Adrenal gland (tissue), 12 donors: ENCODE measurements around the gene FAM9C. TPM values are rescaled to one million over a fixed set of nuclear protein-coding genes. Genes with fewer than 3 reads are reported as not detected.

ENCODE experiments used
- DNase-seq, 7 donors: peaks; one replicate each; pipeline ENCODE4 v3.0.0-alpha.2; 2019 to 2020
- H3K27ac ChIP-seq, 5 donors: fragments of 200-600 bp; sonication (generic) in 4 of 5; 1 replicate in 3 of 5; 2 replicates in 2 of 5; pipeline versions ENCODE4 v1.5.1 to v1.8.0; 2016 to 2020; ENCODE audit warnings: mild to moderate bottlenecking in 1 of 5
- H3K27me3 ChIP-seq: fragments of 200-600 bp; 2 replicates; pipeline ENCODE4 v1.8.0; 2021
- H3K36me3 ChIP-seq, 2 donors: fragments of 200-600 bp; replicated peaks in 1 of 2; 1 replicate in 1 of 2; 2 replicates in 1 of 2; pipeline versions ENCODE4 v1.5.1 to v1.8.0; 2018 to 2022
- H3K4me1 ChIP-seq, 2 donors: fragments of 200-600 bp; replicated peaks in 1 of 2; 1 replicate in 1 of 2; 2 replicates in 1 of 2; pipeline versions ENCODE4 v1.5.1 to v1.8.0; 2018 to 2021
- H3K4me3 ChIP-seq, 4 donors: fragments of 200-600 bp; sonication (generic) in 3 of 4; one replicate each; pipeline ENCODE4 v1.5.1; 2016 to 2018
- H3K9me3 ChIP-seq, 3 donors: fragments of 200-600 bp; sonication (generic) in 1 of 3; replicated peaks in 1 of 3; 1 replicate in 2 of 3; 2 replicates in 1 of 3; pipeline versions ENCODE4 v1.5.1 to v1.8.0; 2016 to 2021
- POLR2A ChIP-seq, 2 donors: fragments of 450-650 bp; IDR thresholded peaks; one replicate each; pipeline ENCODE4 v1.6.1; 2017; ENCODE audit warnings: antibody characterized with exemption in 2 of 2, mild to moderate bottlenecking in 2 of 2, moderate library complexity in 1 of 2
- WGBS, 4 donors: extraction: QIAGEN DNeasy Blood & Tissue Kit in 2 of 4; methylation state at CpG; one replicate each; pipeline versions ENCODE4 v1.1.5 to v1.1.7; 2013 to 2017; 5-methylcytosine and 5-hydroxymethylcytosine counted together
- intact Hi-C, 2 donors: fragments of 100-400 bp; cut with DNase I; formaldehyde crosslinking; loops; one replicate each; pipeline versions ENCODE4 v1.14.1 to v1.15.0; 2022 to 2023
- polyA plus RNA-seq, 3 donors: library from polyadenylated mRNA; stranded (reverse); fragments of 200-250 nt in 2 of 3; fragments of 350-450 nt in 1 of 3; fragmentation: Illumina TruSeq in 1 of 3; extraction: RNeasy Lipid Tissue Mini Kit (QIAGEN cat#74804) in 1 of 3; gene quantifications; one replicate each; pipeline ENCODE4 v1.2.3, GENCODE V29; 2013 to 2014
- total RNA-seq, 9 donors: library from RNA; depleted of rRNA in 4 of 9; stranded (reverse); fragments of >200 nt in 4 of 9; fragments of 120-200 nt in 1 of 9; fragmentation: NEBNext Ultra II Directional in 1 of 9; extraction: Animal tissue kit (Norgen Biotek cat#: 25700) in 1 of 9; gene quantifications; one replicate each; pipeline versions ENCODE4 v1.1.0 to v1.2.4, GENCODE V29; 2013 to 2023
- TF ChIP-seq, protein P1 (sequence below), 6 experiments: fragments of 450-650 bp in 4 of 6; fragments of 200-600 bp in 2 of 6; sonication (generic) in 1 of 6; IDR thresholded peaks; 1 replicate in 5 of 6; 2 replicates in 1 of 6; pipeline versions ENCODE4 v1.5.1 to v1.8.0; 2016 to 2021; ENCODE audit warnings: antibody characterized with exemption in 6 of 6, mild to moderate bottlenecking in 2 of 6, moderate library complexity in 1 of 6
- donor health status: healthy with polysubstance abuse.
- donor health status: Bipolar disorder and iron deficiency.
- donor health status: DM: yes; HTN: yes; CAD: no.
- donor health status: DM: no; HTN: no; CAD: no.
- donor health status: DM: no; HTN: no; CAD: no.
- donor health status: DM: yes; HTN: yes; CAD: no.

Gene FAM9C
- total and polyA plus RNA-seq, 12 donors = 0.03 to 0.14 TPM; not detected in 10

DNA sequence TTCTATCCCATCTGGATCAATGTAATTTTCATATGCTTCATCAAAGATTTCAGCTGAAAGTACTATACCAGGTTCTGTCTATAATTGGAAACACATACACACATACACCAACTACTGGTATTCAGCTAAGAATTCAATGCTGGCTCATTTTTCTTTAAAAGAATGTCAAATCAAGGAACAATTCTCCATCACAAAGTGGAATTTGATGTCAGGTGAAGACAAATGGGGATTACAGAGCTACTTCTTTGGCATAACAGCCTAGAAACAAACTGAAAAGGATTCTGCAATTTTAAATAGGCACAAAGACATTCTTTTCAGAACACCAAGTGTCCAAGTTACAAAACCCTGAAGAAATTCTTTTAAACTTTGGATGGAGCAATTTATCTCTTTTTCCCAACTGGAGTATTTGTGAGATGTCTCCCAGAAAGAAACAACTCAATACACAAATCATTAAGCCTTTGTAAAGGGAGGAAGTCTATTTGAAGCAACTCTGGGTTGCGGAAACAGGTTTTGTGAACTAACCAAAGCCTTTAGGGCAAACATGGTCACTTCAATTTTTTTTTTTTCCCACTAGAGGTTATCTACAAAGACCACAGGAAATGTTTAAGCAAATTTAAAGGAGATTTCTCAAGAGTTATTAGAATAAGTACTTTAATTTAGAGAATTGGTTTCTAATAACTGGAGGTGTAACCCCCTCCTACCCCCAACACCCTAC is 1.9 kb upstream of the FAM9C start:
- no peaks in the 10 kb centered on the region for H3K36me3 ChIP-seq
- TF ChIP-seq POLR2A (IDR thresholded peaks at IDR 0.05) = no peak
- TF ChIP-seq, protein P1, sequence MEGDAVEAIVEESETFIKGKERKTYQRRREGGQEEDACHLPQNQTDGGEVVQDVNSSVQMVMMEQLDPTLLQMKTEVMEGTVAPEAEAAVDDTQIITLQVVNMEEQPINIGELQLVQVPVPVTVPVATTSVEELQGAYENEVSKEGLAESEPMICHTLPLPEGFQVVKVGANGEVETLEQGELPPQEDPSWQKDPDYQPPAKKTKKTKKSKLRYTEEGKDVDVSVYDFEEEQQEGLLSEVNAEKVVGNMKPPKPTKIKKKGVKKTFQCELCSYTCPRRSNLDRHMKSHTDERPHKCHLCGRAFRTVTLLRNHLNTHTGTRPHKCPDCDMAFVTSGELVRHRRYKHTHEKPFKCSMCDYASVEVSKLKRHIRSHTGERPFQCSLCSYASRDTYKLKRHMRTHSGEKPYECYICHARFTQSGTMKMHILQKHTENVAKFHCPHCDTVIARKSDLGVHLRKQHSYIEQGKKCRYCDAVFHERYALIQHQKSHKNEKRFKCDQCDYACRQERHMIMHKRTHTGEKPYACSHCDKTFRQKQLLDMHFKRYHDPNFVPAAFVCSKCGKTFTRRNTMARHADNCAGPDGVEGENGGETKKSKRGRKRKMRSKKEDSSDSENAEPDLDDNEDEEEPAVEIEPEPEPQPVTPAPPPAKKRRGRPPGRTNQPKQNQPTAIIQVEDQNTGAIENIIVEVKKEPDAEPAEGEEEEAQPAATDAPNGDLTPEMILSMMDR (IDR thresholded peaks at IDR 0.05) = no peak
- no peak overlapping the region for H3K27ac ChIP-seq
- DNase-seq = no peak
- H3K27me3 ChIP-seq = no peaks in the 10 kb centered on the region
- H3K4me3 ChIP-seq = no peak overlapping the region
- WGBS, 4 donors = 59 to 100% (median 72%) methylated on average over 1 of the region's 1 CpG
- intact Hi-C loops = no loop called here
- H3K4me1 ChIP-seq = no peaks in the 10 kb centered on the region
- no peaks in the 10 kb centered on the region for H3K9me3 ChIP-seq

DNA sequence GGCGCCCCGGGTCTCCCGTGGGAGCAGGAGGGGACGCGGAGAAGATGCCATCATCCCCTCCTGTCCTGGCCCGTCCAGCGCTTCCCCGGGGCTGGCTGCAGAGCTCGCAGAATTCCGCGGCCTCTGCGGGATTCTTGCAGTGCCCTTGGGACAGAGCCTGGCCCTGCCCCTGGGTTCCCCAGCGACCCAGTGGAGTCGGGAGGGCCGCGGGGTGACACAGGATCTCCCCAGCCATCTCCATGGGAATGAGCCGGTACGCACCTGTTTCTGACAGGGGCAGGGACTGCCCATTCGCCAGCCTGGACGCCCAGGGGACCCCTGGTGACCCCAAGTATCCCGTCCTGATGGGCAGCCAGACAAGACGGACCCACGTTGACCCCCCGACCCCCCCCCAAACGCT is 482 bp downstream of the FAM9C start:
- intact Hi-C loops = no loop called here
- DNase-seq = no peak
- H3K27ac ChIP-seq = no peak overlapping the region
- H3K27me3 ChIP-seq = no peaks in the 10 kb centered on the region
- TF ChIP-seq POLR2A (IDR thresholded peaks at IDR 0.05) = no peak
- no peak overlapping the region for H3K4me3 ChIP-seq
- WGBS, 4 donors = 76 to 100% (median 88%) methylated on average over 3 to 25 of the region's 25 CpGs
- H3K36me3 ChIP-seq = no peaks in the 10 kb centered on the region
- H3K4me1 ChIP-seq = no peaks in the 10 kb centered on the region
- H3K9me3 ChIP-seq = no peaks in the 10 kb centered on the region

DNA sequence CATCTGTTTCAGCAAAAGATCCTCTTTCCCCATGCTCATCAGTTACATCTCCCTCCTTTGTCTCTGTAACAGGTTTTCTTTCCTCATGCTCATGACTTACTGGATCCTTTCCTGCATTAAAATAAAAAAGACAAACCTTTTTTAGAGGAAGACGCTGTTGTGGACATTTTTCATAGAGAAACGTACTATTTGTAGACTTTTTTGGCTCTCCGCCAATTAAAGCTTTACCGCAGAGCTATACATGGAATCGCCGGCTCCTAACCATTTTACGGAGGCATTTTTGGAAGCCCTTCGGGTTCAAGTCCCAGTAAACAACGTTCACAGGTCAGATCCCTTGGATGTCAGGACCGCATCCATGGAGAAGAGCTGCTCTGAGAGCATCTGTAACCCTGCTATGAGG is 1.3 kb downstream of the FAM9C start:
- Histone ChIP-seq H3K36me3 (no peaks in the 10 kb centered on the region), H3K4me3 (no peak overlapping the region), H3K4me1 (no peaks in the 10 kb centered on the region), H3K27me3 (no peaks in the 10 kb centered on the region), H3K9me3 (no peaks in the 10 kb centered on the region), H3K27ac (no peak overlapping the region)
- no peak for TF ChIP-seq POLR2A (IDR thresholded peaks at IDR 0.05)
- TF ChIP-seq, protein P1 (IDR thresholded peaks at IDR 0.05) = no peak
- intact Hi-C loops = no loop called here
- no peak for DNase-seq
- 75 to 84% (median 81%) methylated on average over 10 of the region's 10 CpGs for WGBS, 4 donors

DNA sequence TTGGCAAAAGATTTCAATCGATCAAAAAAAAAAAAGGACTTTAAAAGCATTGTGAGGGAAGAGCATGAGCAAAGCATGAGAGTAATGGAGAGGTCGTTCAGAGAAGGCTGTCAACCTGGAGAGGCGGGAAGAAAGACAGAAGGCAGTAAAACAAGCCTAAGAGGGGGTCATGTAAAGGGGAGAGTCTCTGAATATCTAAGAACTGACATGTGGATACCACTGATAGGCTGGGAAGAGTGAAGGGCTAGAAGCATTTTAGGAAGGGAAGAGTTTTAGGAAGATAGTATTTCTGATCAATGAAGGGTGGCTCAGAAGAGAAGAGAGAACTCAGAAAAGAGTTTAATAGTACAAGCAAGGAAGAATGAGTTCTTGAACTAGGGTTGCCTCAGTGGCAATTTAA is 7.5 kb downstream of the FAM9C start:
- no peak overlapping the region for H3K4me3 ChIP-seq
- no peak for TF ChIP-seq POLR2A (IDR thresholded peaks at IDR 0.05)
- TF ChIP-seq, protein P1 (IDR thresholded peaks at IDR 0.05) = no peak
- WGBS, 4 donors = 60 to 83% (median 63%) methylated on average over 3 of the region's 3 CpGs

DNA sequence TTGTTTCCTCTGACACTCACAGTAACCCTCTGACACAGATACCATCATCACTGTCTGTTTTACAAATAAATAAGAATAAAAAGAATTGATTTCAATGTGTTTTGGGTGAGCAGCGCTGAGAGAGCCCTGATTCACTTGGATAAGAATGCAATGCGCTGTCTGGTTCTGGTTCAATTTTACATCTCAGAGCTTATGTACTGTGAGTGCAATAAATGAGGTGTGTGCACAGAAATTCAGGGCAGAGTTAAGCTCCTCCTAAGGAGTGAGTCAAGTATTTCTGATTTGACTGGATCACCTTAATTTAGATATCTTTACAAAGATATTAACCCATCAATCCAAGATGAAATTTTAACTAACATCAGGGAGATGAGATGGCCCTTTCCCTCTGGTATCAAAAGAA is 11.2 kb downstream of the FAM9C start:
- no peaks in the 10 kb centered on the region for H3K27me3 ChIP-seq
- no peak overlapping the region for H3K27ac ChIP-seq
- intact Hi-C loops = no loop called here
- no peaks in the 10 kb centered on the region for H3K36me3 ChIP-seq
- H3K9me3 ChIP-seq = no peaks in the 10 kb centered on the region
- H3K4me1 ChIP-seq = peaks cover 0 to 11% of the 10 kb centered on the region in 2 donors
- no peak for DNase-seq
- 84 to 98% (median 91%) methylated on average over 2 of the region's 2 CpGs for WGBS, 4 donors
- H3K4me3 ChIP-seq = no peak overlapping the region
- TF ChIP-seq, protein P1 (IDR thresholded peaks at IDR 0.05) = no peak
- no peak for TF ChIP-seq POLR2A (IDR thresholded peaks at IDR 0.05)

More for the DNA sequence above, 7.5 kb downstream of the FAM9C start:
- H3K9me3 ChIP-seq = no peaks in the 10 kb centered on the region
- DNase-seq = no peak
- no peak overlapping the region for H3K27ac ChIP-seq
- intact Hi-C loops = no loop called here
- H3K4me1 ChIP-seq = no peaks in the 10 kb centered on the region
- H3K36me3 ChIP-seq = no peaks in the 10 kb centered on the region
- H3K27me3 ChIP-seq = no peaks in the 10 kb centered on the region
